Measurements from ENCODE around the gene ANKRD50. TPM values are rescaled to one million over a fixed set of nuclear protein-coding genes. Genes with fewer than 3 reads are reported as not detected.

Gene ANKRD50
- total and polyA plus RNA-seq, 2 of the 13 experiments (the other 11 are each of a cell fraction or from before 2014, with no cell fraction given) = 2.4 to 4.4 TPM

- TF ChIP-seq ZBTB7A (CRISPR knock-in tag; IDR thresholded peaks at IDR 0.05) (no peak), ZNF790 (CRISPR knock-in tag; IDR thresholded peaks at IDR 0.05; ENCODE audit: borderline replicate concordance) (0 out of 2 replicates have a peak, but pooled peaks have one; percentile 7), CSRNP2 (CRISPR knock-in tag; conservative IDR thresholded peaks at IDR 0.05; ENCODE audit: low read depth) (no peak), FLYWCH1 (CRISPR knock-in tag; IDR thresholded peaks at IDR 0.05) (no peak), RELA (CRISPR knock-in tag; IDR thresholded peaks at IDR 0.05) (0 out of 2 replicates have a peak, but pooled peaks have one; percentile 54), MEIS2 (CRISPR knock-in tag; IDR thresholded peaks at IDR 0.05) (no peak), ZNF232 (CRISPR knock-in tag; IDR thresholded peaks at IDR 0.05; ENCODE audit: borderline replicate concordance) (no peak), ZNF317 (CRISPR knock-in tag; IDR thresholded peaks at IDR 0.05) (no peak), DPF2 (CRISPR knock-in tag; IDR thresholded peaks at IDR 0.05; ENCODE audit: borderline replicate concordance, low read depth) (no peak), ZNF777 (CRISPR knock-in tag; IDR thresholded peaks at IDR 0.05) (peak; percentile 64; the same call in 1 of the 2 replicates), MIER2 (CRISPR knock-in tag; IDR thresholded peaks at IDR 0.05) (no peak), MAFK (conservative IDR thresholded peaks at IDR 0.05 in 1 of 2, IDR thresholded peaks at IDR 0.05 in 1 of 2; ENCODE audit: low read length in 2 of 2) (no peak), ZBTB7B (CRISPR knock-in tag; IDR thresholded peaks at IDR 0.05) (no peak), ZNF644 (CRISPR knock-in tag; IDR thresholded peaks at IDR 0.05; ENCODE audit: low read depth) (no peak), SALL2 (CRISPR knock-in tag; IDR thresholded peaks at IDR 0.05) (no peak), ADNP (CRISPR knock-in tag; IDR thresholded peaks at IDR 0.05) (no peak), ZNF816 (CRISPR knock-in tag; IDR thresholded peaks at IDR 0.05; ENCODE audit: borderline replicate concordance) (peak; percentile 33; the same call in 1 of the 2 replicates), FOXA1 (IDR thresholded peaks at IDR 0.05) (no peak), FOXA1 (CRISPR knock-in tag; IDR thresholded peaks at IDR 0.05) (no peak), U2AF2 (IDR thresholded peaks at IDR 0.05; ENCODE audit: low read depth, low read length) (no peak), CREM (IDR thresholded peaks at IDR 0.05) (no peak), CREM (CRISPR knock-in tag; IDR thresholded peaks at IDR 0.05) (no peak), HIVEP1 (CRISPR knock-in tag; IDR thresholded peaks at IDR 0.05) (no peak), IRF1 (CRISPR knock-in tag; IDR thresholded peaks at IDR 0.05; ENCODE audit: low read depth) (no peak), NKX3-1 (CRISPR knock-in tag; IDR thresholded peaks at IDR 0.05) (no peak), MATR3 (CRISPR knock-in tag; IDR thresholded peaks at IDR 0.05) (no peak), NFRKB (IDR thresholded peaks at IDR 0.05) (no peak), DZIP1 (CRISPR knock-in tag; IDR thresholded peaks at IDR 0.05) (peak; percentile 16; the same call in 1 of the 2 replicates)
Measured at GRCh38 chr4:124712372-124713184, at the start of gene ANKRD50 (continued).
